ENCODE results near the gene SNX7.

- TF ChIP-seq RAD21 (IDR thresholded peaks at IDR 0.05; ENCODE audit: low read depth) (no peak), EP300 (IDR thresholded peaks at IDR 0.05; ENCODE audit: borderline replicate concordance) (no peak), TCF12 (IDR thresholded peaks at IDR 0.05; ENCODE audit: low read depth) (no peak), TAF1 (IDR thresholded peaks at IDR 0.05; ENCODE audit: low read depth) (no peak)
Observed at GRCh38 chr1:98739762-98740161, 78.2 kb downstream of the SNX7 start.

Measured in Ishikawa (cell line).